Testis (tissue), 3 donors: ENCODE results near the gene PLCB3. TPM values are rescaled to one million over a fixed set of nuclear protein-coding genes. Genes with fewer than 3 reads are reported as not detected.

Experiments
- DNase-seq: peaks from one replicate; pipeline ENCODE4 v3.0.0-alpha.2; 2019
- H3K27ac ChIP-seq, 2 donors: fragments of 200-600 bp; sonication (generic); one replicate each; pipeline ENCODE4 v1.5.1; 2019
- H3K27me3 ChIP-seq: fragments of 200-600 bp; sonication (generic); one replicate; pipeline ENCODE4 v1.5.1; 2019
- H3K36me3 ChIP-seq: fragments of 200-600 bp; sonication (generic); one replicate; pipeline ENCODE4 v1.5.1; 2017; ENCODE audit warnings: low read depth; ENCODE audit errors: missing control alignments
- H3K4me1 ChIP-seq: fragments of 200-600 bp; sonication (generic); one replicate; pipeline ENCODE4 v1.5.1; 2019
- H3K4me3 ChIP-seq, 2 donors: fragments of 200-600 bp; sonication (generic); one replicate each; pipeline ENCODE4 v1.5.1; 2017 to 2019
- H3K9me3 ChIP-seq: fragments of 200-600 bp; sonication (generic); one replicate; pipeline ENCODE4 v1.5.1; 2017
- POLR2A ChIP-seq: fragments of 450-650 bp; IDR thresholded peaks from one replicate; pipeline ENCODE4 v1.6.1; 2017; ENCODE audit warnings: antibody characterized with exemption, mild to moderate bottlenecking, moderate library complexity
- WGBS, 2 donors: methylation state at CpG; one replicate each; pipeline ENCODE4 v1.1.5; 2018; 5-methylcytosine and 5-hydroxymethylcytosine counted together
- intact Hi-C: fragments of 100-400 bp; cut with DNase I; formaldehyde crosslinking; loops from one replicate; pipeline ENCODE4 v1.15.1; 2023; ENCODE audit warnings: low total_unique reads
- polyA plus RNA-seq: library from polyadenylated mRNA; stranded (reverse); fragments of 350-450 nt; fragmentation: Illumina TruSeq; extraction: RNeasy Lipid Tissue Mini Kit (QIAGEN cat#74804); gene quantifications from one replicate; pipeline ENCODE4 v1.2.3, GENCODE V29; 2014; ENCODE audit warnings: low read depth, low replicate concordance; ENCODE audit not compliant: insufficient read depth
- total RNA-seq, 2 donors: library from RNA; depleted of rRNA; stranded (reverse); fragments of >200 nt; gene quantifications; one replicate each; pipeline ENCODE4 v1.2.3, GENCODE V29; 2016
- TF ChIP-seq, protein P1 (sequence below), 3 experiments: fragments of 450-650 bp in 2 of 3; fragments of 200-600 bp in 1 of 3; sonication (generic) in 1 of 3; IDR thresholded peaks; one replicate each; pipeline ENCODE4 v1.5.1; 2016 to 2019; ENCODE audit warnings: antibody characterized with exemption in 3 of 3, mild to moderate bottlenecking in 2 of 3, moderate library complexity in 1 of 3

PLCB3 gene
- total and polyA plus RNA-seq, 3 donors from 2014 or later: 14.2 to 45.4 (median 29.6) TPM

DNA sequence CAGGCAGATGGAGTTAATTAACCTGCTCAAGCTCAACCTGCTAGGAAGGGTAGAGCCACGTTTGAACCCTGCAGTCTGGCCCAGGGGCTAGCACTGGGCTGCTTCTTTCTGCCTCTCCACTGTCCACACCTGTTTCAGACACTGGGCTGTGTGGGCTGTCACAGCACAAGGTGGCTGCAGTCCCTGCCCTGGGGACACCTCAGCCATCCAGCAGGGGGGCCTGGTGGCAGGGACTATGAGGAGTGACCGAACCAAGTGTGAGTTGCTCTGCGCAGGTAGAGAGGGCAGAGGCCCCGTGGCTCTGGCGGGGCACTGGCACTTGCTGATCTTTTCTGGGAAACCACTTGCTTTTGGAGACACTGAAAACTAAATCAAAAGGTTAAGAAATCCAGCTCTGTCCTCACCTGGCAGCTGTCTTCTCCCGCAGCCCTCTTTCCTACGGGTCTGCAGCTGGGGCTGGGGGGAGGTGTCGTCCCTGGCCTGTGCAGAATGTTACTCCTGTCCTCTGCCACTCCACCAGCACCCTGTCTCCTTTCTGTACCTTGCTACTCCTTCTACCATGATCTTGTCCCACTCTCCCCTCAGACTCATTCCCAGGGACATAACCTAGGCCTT lies 27.4 kb downstream of the PLCB3 start:
- Histone ChIP-seq H3K36me3 (no peaks in the 10 kb centered on the region), H3K4me3 (no peak overlapping the region), H3K27ac (no peak overlapping the region), H3K27me3 (no peaks in the 10 kb centered on the region), H3K9me3 (no peaks in the 10 kb centered on the region), H3K4me1 (peaks cover 7% of the 10 kb centered on the region)
- intact Hi-C loops: no loop called here
- WGBS, 2 donors: 76 to 86% methylated on average over 4 to 8 of the region's 8 CpGs
- DNase-seq: no peak
- TF ChIP-seq, protein P1, sequence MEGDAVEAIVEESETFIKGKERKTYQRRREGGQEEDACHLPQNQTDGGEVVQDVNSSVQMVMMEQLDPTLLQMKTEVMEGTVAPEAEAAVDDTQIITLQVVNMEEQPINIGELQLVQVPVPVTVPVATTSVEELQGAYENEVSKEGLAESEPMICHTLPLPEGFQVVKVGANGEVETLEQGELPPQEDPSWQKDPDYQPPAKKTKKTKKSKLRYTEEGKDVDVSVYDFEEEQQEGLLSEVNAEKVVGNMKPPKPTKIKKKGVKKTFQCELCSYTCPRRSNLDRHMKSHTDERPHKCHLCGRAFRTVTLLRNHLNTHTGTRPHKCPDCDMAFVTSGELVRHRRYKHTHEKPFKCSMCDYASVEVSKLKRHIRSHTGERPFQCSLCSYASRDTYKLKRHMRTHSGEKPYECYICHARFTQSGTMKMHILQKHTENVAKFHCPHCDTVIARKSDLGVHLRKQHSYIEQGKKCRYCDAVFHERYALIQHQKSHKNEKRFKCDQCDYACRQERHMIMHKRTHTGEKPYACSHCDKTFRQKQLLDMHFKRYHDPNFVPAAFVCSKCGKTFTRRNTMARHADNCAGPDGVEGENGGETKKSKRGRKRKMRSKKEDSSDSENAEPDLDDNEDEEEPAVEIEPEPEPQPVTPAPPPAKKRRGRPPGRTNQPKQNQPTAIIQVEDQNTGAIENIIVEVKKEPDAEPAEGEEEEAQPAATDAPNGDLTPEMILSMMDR (IDR thresholded peaks at IDR 0.05): no peak
- TF ChIP-seq POLR2A: no peak

DNA sequence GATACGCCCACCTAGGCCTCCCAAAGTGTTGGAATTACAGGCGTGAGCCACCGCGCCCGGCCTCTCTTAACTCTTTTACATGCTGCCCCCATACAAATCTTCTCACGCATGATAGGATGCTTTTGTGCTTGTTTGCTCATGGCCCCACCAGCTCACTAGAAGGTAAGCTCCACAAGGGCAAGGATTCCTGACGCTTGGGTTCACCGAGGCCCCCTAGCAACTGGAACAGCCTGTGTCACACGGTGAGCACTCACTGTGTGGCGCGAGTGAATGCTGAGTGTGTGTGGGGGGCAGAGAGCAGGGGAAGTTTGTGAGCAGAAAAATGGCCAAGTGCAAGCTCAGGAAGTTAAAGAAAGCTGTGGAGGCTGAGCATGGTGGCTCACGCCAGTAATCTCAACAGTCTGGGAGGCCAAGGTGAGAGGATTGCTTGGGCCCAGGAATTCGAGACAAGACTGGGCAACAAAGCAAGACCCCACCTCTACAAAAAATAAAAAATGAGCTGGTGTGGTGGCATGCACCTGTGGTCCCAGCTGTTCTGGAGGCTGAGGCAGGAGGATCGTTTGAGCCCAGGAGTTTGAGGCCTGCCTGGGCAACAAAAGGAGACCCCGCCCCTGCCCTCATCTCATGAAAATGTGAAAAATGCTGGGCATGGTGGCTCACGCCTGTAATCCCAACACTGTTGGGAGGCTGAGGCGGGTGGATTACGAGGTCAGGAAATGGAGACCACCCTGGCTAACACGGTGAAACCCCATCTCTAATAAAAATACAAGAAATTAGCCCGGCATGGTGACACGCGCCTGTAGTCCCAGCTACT lies 30.8 kb downstream of the PLCB3 start:
- intact Hi-C loops: no loop called here
- no peak overlapping the region for H3K4me3 ChIP-seq
- WGBS, 2 donors: 93 to 94% methylated on average over 22 of the region's 22 CpGs
- no peak overlapping the region for H3K27ac ChIP-seq
- no peak for TF ChIP-seq POLR2A
- TF ChIP-seq, protein P1 (IDR thresholded peaks at IDR 0.05): no peak
- H3K9me3 ChIP-seq: no peaks in the 10 kb centered on the region
- H3K27me3 ChIP-seq: no peaks in the 10 kb centered on the region
- DNase-seq: no peak
- H3K4me1 ChIP-seq: peaks cover 23% of the 10 kb centered on the region
- H3K36me3 ChIP-seq: no peaks in the 10 kb centered on the region

DNA sequence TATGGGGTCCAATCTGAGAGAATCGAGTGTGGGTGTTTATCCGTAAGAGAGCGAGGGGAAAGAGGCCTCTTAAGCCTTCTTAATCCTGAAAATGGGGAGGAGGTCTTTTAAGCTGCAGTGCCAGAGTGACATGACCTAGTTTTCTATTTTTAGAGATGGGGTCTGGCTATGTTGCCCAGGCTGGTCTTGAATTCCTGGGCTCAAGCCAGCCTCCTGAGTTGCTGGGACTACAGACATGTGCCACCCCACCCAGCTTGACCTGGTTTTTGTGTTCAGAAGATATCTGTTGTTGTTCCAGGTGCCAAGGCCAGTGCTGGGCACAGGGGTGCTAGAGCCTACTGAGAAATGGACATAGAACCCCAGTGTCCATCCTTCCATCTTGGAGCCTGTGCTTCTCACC lies 31.8 kb downstream of the PLCB3 start:
- no peaks in the 10 kb centered on the region for H3K9me3 ChIP-seq
- no peak for DNase-seq
- no peaks in the 10 kb centered on the region for H3K36me3 ChIP-seq
- no peak overlapping the region for H3K4me3 ChIP-seq
- 88 to 90% methylated on average over 3 of the region's 3 CpGs for WGBS, 2 donors
- H3K27me3 ChIP-seq: no peaks in the 10 kb centered on the region
- intact Hi-C loops: no loop called here
- peak overlapping the region in 1 of 2 donors; percentile 45 for H3K27ac ChIP-seq
- TF ChIP-seq, protein P1 (IDR thresholded peaks at IDR 0.05): no peak
- no peak for TF ChIP-seq POLR2A
- H3K4me1 ChIP-seq: peaks cover 23% of the 10 kb centered on the region

DNA sequence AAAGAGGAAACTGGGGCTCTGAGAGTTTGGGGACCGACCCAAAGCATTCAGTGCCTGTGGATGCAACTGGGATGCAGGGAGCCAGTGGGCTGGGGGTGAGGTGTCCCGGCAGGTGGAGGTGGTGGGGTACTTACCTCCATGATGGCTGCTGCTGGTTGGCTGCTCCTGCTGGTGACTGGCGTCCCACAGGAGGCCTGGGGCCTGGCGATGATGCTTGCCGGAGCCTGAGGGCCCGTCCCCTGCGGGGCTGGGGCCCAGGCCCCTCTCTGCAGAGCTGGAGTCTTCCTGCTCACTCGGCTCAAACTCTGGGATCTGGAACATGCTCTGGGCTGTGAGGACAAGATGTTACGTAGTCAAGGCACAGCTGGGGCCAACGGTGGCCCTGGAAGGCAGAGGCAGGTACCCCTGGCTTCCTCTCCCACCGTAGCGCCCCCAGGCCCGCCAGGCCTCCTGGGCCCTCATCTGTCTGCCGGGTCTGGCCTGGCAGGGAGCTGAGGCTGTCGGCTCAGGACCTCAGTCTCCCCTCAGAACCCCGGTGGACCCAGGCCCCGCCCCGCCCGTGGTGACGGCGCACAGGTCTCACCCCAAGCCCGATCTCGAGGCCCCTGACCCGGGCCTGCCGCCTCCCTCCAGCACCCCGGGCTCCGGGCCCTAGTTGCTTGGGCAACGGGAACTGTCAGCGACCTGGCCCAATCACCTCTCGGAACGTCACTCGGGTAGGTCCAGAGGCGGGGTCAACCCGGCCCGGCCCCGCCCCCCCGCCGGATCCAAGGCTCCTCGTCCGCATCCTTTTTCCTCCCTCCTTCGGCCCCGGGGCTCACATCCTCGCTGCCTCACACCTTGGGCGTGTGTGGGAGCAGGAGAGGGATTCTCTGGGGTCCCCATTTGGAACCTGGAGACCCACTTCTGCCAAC lies 33.0 kb downstream of the PLCB3 start, which contains the start of gene BAD:
Gene BAD (minus strand): TSS at position 618 of the 914 bp plus-strand sequence. CDS start 297 bp downstream, at position 321.
- peak; percentile 98 for DNase-seq
- Histone ChIP-seq H3K36me3 (no peaks in the 10 kb centered on the region), H3K27me3 (no peaks in the 10 kb centered on the region), H3K4me3 (peak within 1 kb of the TSS; percentile 80 to 93), H3K27ac (peak within 1 kb of the TSS; percentile 79 to 97), H3K4me1 (peaks cover 23% of the 10 kb centered on the region), H3K9me3 (no peaks in the 10 kb centered on the region)
- 2 to 3% methylated on average over 19 to 28 of the region's 44 CpGs for WGBS, 2 donors
- intact Hi-C loops: no loop called here
- no peak for TF ChIP-seq POLR2A
- TF ChIP-seq, protein P1 (IDR thresholded peaks at IDR 0.05): no peak
